Vagina (tissue), 2 donors: ENCODE measurements around the gene GLYATL3.

ENCODE experiments used
- POLR2A ChIP-seq, 2 donors: fragments of 450-650 bp; IDR thresholded peaks; one replicate each; pipeline ENCODE4 v1.6.1; 2017; ENCODE audit warnings: antibody characterized with exemption in 2 of 2, mild to moderate bottlenecking in 2 of 2, moderate library complexity in 2 of 2
- POLR2AphosphoS5 ChIP-seq, 2 donors: sonication (generic); formaldehyde crosslinking; IDR thresholded peaks; one replicate each; pipeline ENCODE4 v1.9.0; 2017; ENCODE audit warnings: antibody characterized with exemption in 2 of 2, mild to moderate bottlenecking in 2 of 2, low read depth in 1 of 2; ENCODE audit not compliant: insufficient read depth in 1 of 2
- TF ChIP-seq, protein P1 (sequence below), 3 experiments: fragments of 450-650 bp in 2 of 3; fragments of 200-600 bp in 1 of 3; sonication (generic) in 1 of 3; IDR thresholded peaks; one replicate each; pipeline ENCODE4 v1.5.1; 2017 to 2019; ENCODE audit warnings: antibody characterized with exemption in 3 of 3, mild to moderate bottlenecking in 2 of 3, moderate library complexity in 2 of 3

DNA sequence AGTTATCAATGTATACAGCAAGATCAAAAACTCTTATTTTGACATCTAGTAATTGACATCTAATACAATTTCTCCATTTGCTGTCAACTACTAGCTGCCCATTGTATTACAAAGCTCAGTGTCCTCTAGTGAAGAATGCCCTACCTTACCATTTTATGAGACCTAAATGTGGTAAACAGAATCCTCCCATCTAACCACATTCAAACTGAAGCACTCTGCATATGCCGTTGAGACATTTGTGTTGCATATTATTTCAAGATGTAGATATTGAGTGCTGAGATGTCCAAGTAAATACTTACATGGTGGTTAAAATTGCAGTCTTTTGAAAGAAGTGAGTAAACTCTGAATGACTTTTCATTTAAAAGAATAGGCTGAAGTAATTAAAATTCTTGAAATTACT, 597 bp upstream of the GLYATL3 start:
- TF ChIP-seq, protein P1, sequence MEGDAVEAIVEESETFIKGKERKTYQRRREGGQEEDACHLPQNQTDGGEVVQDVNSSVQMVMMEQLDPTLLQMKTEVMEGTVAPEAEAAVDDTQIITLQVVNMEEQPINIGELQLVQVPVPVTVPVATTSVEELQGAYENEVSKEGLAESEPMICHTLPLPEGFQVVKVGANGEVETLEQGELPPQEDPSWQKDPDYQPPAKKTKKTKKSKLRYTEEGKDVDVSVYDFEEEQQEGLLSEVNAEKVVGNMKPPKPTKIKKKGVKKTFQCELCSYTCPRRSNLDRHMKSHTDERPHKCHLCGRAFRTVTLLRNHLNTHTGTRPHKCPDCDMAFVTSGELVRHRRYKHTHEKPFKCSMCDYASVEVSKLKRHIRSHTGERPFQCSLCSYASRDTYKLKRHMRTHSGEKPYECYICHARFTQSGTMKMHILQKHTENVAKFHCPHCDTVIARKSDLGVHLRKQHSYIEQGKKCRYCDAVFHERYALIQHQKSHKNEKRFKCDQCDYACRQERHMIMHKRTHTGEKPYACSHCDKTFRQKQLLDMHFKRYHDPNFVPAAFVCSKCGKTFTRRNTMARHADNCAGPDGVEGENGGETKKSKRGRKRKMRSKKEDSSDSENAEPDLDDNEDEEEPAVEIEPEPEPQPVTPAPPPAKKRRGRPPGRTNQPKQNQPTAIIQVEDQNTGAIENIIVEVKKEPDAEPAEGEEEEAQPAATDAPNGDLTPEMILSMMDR (IDR thresholded peaks at IDR 0.05): no peak
- TF ChIP-seq POLR2A (IDR thresholded peaks at IDR 0.05) (no peak), POLR2AphosphoS5 (IDR thresholded peaks at IDR 0.05; ENCODE audit: insufficient read depth in 1 of 2, low read depth in 1 of 2) (no peak)
